H1 (cell line): Measurements from ENCODE around the gene ARMH1. TPM values are rescaled to one million over a fixed set of nuclear protein-coding genes. Genes with fewer than 3 reads are reported as not detected.

Experiments used
- CTCF ChIA-PET: fragments of 300-600 bp; sonication (Branson Sonifier 250); formaldehyde crosslinking; loops from one replicate; lab custom pipeline; 2021; ENCODE audit not compliant: partially characterized antibody; lab: Charles Lee
- POLR2A ChIA-PET: fragments of 300-600 bp; sonication (Branson Sonifier 250); formaldehyde crosslinking; loops from one replicate; lab custom pipeline; 2021; ENCODE audit warnings: inconsistent platforms; ENCODE audit not compliant: partially characterized antibody; lab: Charles Lee
- DNase-seq, 2 experiments: peaks; one replicate each; pipeline versions ENCODE4 v3.0.0 to v3.0.0-alpha.2; 2010 to 2022; ENCODE audit warnings: low spot score in 2 of 2, low read depth in 1 of 2, mixed read lengths in 1 of 2
- FAIRE-seq: peaks from 2 replicates; lab custom pipeline; 2011; peaks lifted over from hg19 to GRCh38; lab: Jason Lieb, UNC
- H2AFZ ChIP-seq: 2 replicates; pipeline ENCODE4 v1.8.1; 2012; ENCODE audit warnings: low read length, inconsistent platforms
- H2AK5ac ChIP-seq: 2 replicates; pipeline ENCODE4 v1.6.1; 2013; ENCODE audit warnings: low read depth, low read length
- H2BK120ac ChIP-seq: replicated peaks from 2 replicates; pipeline ENCODE3; 2013; ENCODE audit warnings: low read depth, low read length, inconsistent platforms
- H2BK12ac ChIP-seq: 2 replicates; pipeline ENCODE4 v1.6.1; 2013; ENCODE audit warnings: low read depth, low read length
- H2BK15ac ChIP-seq: 2 replicates; pipeline ENCODE4 v1.6.1; 2013; ENCODE audit warnings: low read length
- H2BK20ac ChIP-seq: 2 replicates; pipeline ENCODE4 v1.6.1; 2013; ENCODE audit warnings: low read length
- H2BK5ac ChIP-seq: 2 replicates; pipeline ENCODE4 v1.6.1; 2013; ENCODE audit warnings: low read depth, low read length
- H3K14ac ChIP-seq: 2 replicates; pipeline ENCODE4 v1.6.1; 2013; ENCODE audit warnings: inconsistent platforms; ENCODE audit not compliant: insufficient read length
- H3K18ac ChIP-seq: 2 replicates; pipeline ENCODE4 v1.6.1; 2013; ENCODE audit warnings: low read length; ENCODE audit errors: extremely low read depth
- H3K23ac ChIP-seq: 2 replicates; pipeline ENCODE4 v1.6.1; 2013; ENCODE audit warnings: inconsistent platforms; ENCODE audit not compliant: insufficient read length
- H3K23me2 ChIP-seq: 2 replicates; pipeline ENCODE4 v1.6.1; 2013; ENCODE audit warnings: low read depth, low read length
- H3K27ac ChIP-seq: 2 replicates; pipeline ENCODE4 v1.6.1; 2011; ENCODE audit warnings: low read depth, low read length, inconsistent platforms
- H3K27me3 ChIP-seq, 4 experiments: replicated peaks in 1 of 4; 1 replicate in 1 of 4; 2 replicates in 3 of 4; pipeline versions ENCODE4 v1.6.1 to v1.8.1; 2011 to 2013; ENCODE audit warnings: low read length in 3 of 4, mild to moderate bottlenecking in 3 of 4, inconsistent platforms in 2 of 4, mixed read lengths in 2 of 4, moderate library complexity in 1 of 4; ENCODE audit not compliant: control insufficient read depth in 3 of 4, insufficient read depth in 3 of 4; ENCODE audit errors: extremely low read depth in 1 of 4
- H3K36me3 ChIP-seq, 4 experiments: 2 replicates each; pipeline versions ENCODE4 v1.6.1 to v1.8.1; 2011 to 2013; ENCODE audit warnings: mild to moderate bottlenecking in 4 of 4, low read length in 3 of 4, moderate library complexity in 2 of 4, control low read depth in 1 of 4, inconsistent platforms in 1 of 4; ENCODE audit not compliant: insufficient read depth in 4 of 4, control insufficient read depth in 2 of 4
- H3K4ac ChIP-seq: replicated peaks from 2 replicates; pipeline ENCODE3; 2013; ENCODE audit warnings: low read length, low read depth, mixed read lengths, inconsistent platforms; ENCODE audit not compliant: insufficient read length
- H3K4me1 ChIP-seq, 4 experiments: replicated peaks in 1 of 4; 1 replicate in 1 of 4; 2 replicates in 3 of 4; pipeline versions ENCODE4 v1.6.1 to v1.8.1; 2011 to 2013; ENCODE audit warnings: low read length in 3 of 4, inconsistent platforms in 2 of 4, mixed read lengths in 1 of 4; ENCODE audit not compliant: insufficient read depth in 4 of 4, control insufficient read depth in 3 of 4
- H3K4me2 ChIP-seq, 2 experiments: 2 replicates each; pipeline versions ENCODE4 v1.6.1 to v1.8.1; 2011 to 2013; ENCODE audit warnings: low read depth in 2 of 2, low read length in 2 of 2, control low read depth in 1 of 2, inconsistent platforms in 1 of 2, mild to moderate bottlenecking in 1 of 2; ENCODE audit not compliant: insufficient read depth in 1 of 2
- H3K4me3 ChIP-seq, 4 experiments: fragments of 200-600, 300-600 bp in 1 of 4; sonication (generic), shearing (Covaris generic), sonication (Bioruptor Twin) in 1 of 4; 2 replicates each; pipeline versions ENCODE4 v1.5.1 to v1.8.1; 2011 to 2016; ENCODE audit warnings: low read length in 4 of 4, low read depth in 3 of 4, control low read depth in 2 of 4, inconsistent platforms in 2 of 4, mild to moderate bottlenecking in 2 of 4, mixed read lengths in 1 of 4, moderate library complexity in 1 of 4; ENCODE audit not compliant: insufficient read depth in 2 of 4; ENCODE audit errors: extremely low read depth in 1 of 4
- H3K56ac ChIP-seq: replicated peaks from 2 replicates; pipeline ENCODE3; 2013; ENCODE audit warnings: low read depth, mild to moderate bottlenecking, mixed read lengths, low read length, inconsistent platforms; ENCODE audit not compliant: insufficient read length
- H3K79me1 ChIP-seq: 2 replicates; pipeline ENCODE4 v1.6.1; 2013; ENCODE audit warnings: low read depth, low read length, control low read depth
- H3K79me2 ChIP-seq, 2 experiments: 2 replicates each; pipeline versions ENCODE4 v1.6.1 to v1.8.1; 2012 to 2013; ENCODE audit warnings: low read length in 2 of 2, mild to moderate bottlenecking in 2 of 2, inconsistent platforms in 1 of 2; ENCODE audit not compliant: insufficient read depth in 2 of 2, control insufficient read depth in 1 of 2
- H3K9ac ChIP-seq, 4 experiments: replicated peaks in 1 of 4; 1 replicate in 1 of 4; 2 replicates in 3 of 4; pipeline versions ENCODE4 v1.6.1 to v1.8.1; 2011 to 2013; ENCODE audit warnings: low read depth in 3 of 4, low read length in 3 of 4, control low read depth in 2 of 4, mild to moderate bottlenecking in 2 of 4, moderate library complexity in 2 of 4, inconsistent platforms in 1 of 4; ENCODE audit errors: extremely low read depth in 1 of 4
- H3K9me3 ChIP-seq, 2 experiments: 2 replicates each; pipeline versions ENCODE4 v1.6.1 to v1.8.1; 2012 to 2013; ENCODE audit warnings: mild to moderate bottlenecking in 2 of 2, moderate library complexity in 2 of 2, control low read depth in 1 of 2, inconsistent platforms in 1 of 2, low read depth in 1 of 2, low read length in 1 of 2, mixed read lengths in 1 of 2; ENCODE audit not compliant: insufficient read depth in 2 of 2
- H4K20me1 ChIP-seq, 2 experiments: replicated peaks in 1 of 2; 2 replicates each; pipeline versions ENCODE3 to v1.8.1; 2011 to 2013; ENCODE audit warnings: inconsistent platforms in 2 of 2, low read length in 2 of 2, mild to moderate bottlenecking in 1 of 2; ENCODE audit not compliant: insufficient read depth in 2 of 2, control insufficient read depth in 1 of 2
- H4K5ac ChIP-seq: 2 replicates; pipeline ENCODE4 v1.6.1; 2013; ENCODE audit warnings: low read length, low read depth, mixed read lengths, inconsistent platforms; ENCODE audit not compliant: insufficient read length
- H4K8ac ChIP-seq: 2 replicates; pipeline ENCODE4 v1.8.0; 2013; ENCODE audit warnings: mild to moderate bottlenecking, moderate library complexity, low read length, inconsistent platforms; ENCODE audit not compliant: insufficient read depth; ENCODE audit errors: extremely low read depth
- H4K91ac ChIP-seq: replicated peaks from 2 replicates; pipeline ENCODE3; 2013; ENCODE audit warnings: low read length, mixed read lengths, inconsistent platforms; ENCODE audit not compliant: insufficient read length
- ASH2L ChIP-seq: fragments of 200-600, 300-600 bp; sonication (generic); IDR thresholded peaks from one replicate; pipeline ENCODE4 v1.7.1; 2017; ENCODE audit warnings: low read length
- CBX5 ChIP-seq: fragments of 300-800, 300-1000 bp; sonication (generic); IDR thresholded peaks from 2 replicates; pipeline ENCODE4 v1.7.1; 2016; ENCODE audit warnings: antibody characterized with exemption, low read length, low read depth
- CHD1 ChIP-seq: IDR thresholded peaks from 2 replicates; pipeline ENCODE4 v1.6.1; 2012; ENCODE audit warnings: low read depth, low read length, improper control_type of control experiment
- CREB1 ChIP-seq: IDR thresholded peaks from 2 replicates; pipeline ENCODE4 v1.6.1; 2012; ENCODE audit warnings: inconsistent platforms
- GABPA ChIP-seq: IDR thresholded peaks from 2 replicates; pipeline ENCODE4 v1.6.1; 2011; ENCODE audit warnings: mild to moderate bottlenecking, low read length, moderate library complexity, borderline replicate concordance; ENCODE audit not compliant: insufficient read depth
- HDAC6 ChIP-seq: IDR thresholded peaks from one replicate; pipeline ENCODE4 v1.7.1; 2012; ENCODE audit warnings: low read depth, mild to moderate bottlenecking, inconsistent platforms, low read length, moderate library complexity
- KDM1A ChIP-seq: fragments of 200-600, 300-600 bp; sonication (generic); IDR thresholded peaks from 2 replicates; pipeline ENCODE4 v1.7.1; 2016; ENCODE audit warnings: mild to moderate bottlenecking, low read length, borderline replicate concordance
- SAP30 ChIP-seq: fragments of 300-600 bp; sonication (generic); IDR thresholded peaks from 2 replicates; pipeline ENCODE4 v1.7.1; 2012; ENCODE audit warnings: low read length, moderate library complexity, mild to moderate bottlenecking, inconsistent platforms; ENCODE audit not compliant: insufficient read depth, insufficient replicate concordance
- SRF ChIP-seq: IDR thresholded peaks from 2 replicates; pipeline ENCODE4 v1.6.1; 2011; ENCODE audit warnings: mild to moderate bottlenecking, low read depth, low read length, moderate library complexity
- TBP ChIP-seq: IDR thresholded peaks from 2 replicates; pipeline ENCODE4 v1.6.1; 2011; ENCODE audit warnings: low read depth, low read length, improper control_type of control experiment
- WGBS, 2 experiments: shearing (Covaris generic) in 1 of 2; methylation state at CpG; one replicate each; pipeline versions ENCODE4 v1.1.6 to v1.1.7; 2013 to 2015; ENCODE audit warnings: low lambda C conversion rate in 2 of 2, mixed read lengths in 2 of 2, inconsistent platforms in 1 of 2, low coverage in 1 of 2, missing lambda C conversion rate in 1 of 2; ENCODE audit not compliant: insufficient replicate concordance in 2 of 2, insufficient coverage in 1 of 2, insufficient read length in 1 of 2; ENCODE audit errors: extremely low coverage in 1 of 2, missing lambda C conversion rate in 1 of 2; 5-methylcytosine and 5-hydroxymethylcytosine counted together
- polyA plus RNA-seq, 7 experiments: library from polyadenylated mRNA; depleted of rRNA in 3 of 7; stranded (reverse) in 5 of 7; unstranded in 2 of 7; fragments of >200 nt in 5 of 7; fragments of 200-250 nt in 2 of 7; gene quantifications; 1 replicate in 5 of 7; 2 replicates in 1 of 7; 4 replicates in 1 of 7; pipeline versions ENCODE4 v1.2.1 to v1.2.3, GENCODE V29; 2011 to 2013; ENCODE audit warnings: missing spikeins in 2 of 7, mixed read lengths in 2 of 7
- total RNA-seq: library from RNA; stranded (reverse); fragmentation: NEBNext Ultra II Directional; extraction: Animal tissue kit (Norgen Biotek cat#: 25700); gene quantifications from 2 replicates; pipeline ENCODE4 v1.2.1, GENCODE V29; 2021
- TF ChIP-seq, protein P1 (sequence below), 3 experiments: IDR thresholded peaks; 1 replicate in 2 of 3; 2 replicates in 1 of 3; pipeline versions ENCODE4 v1.5.1 to v1.6.1; 2011; ENCODE audit warnings: low read length in 3 of 3, mild to moderate bottlenecking in 3 of 3, inconsistent platforms in 2 of 3, low read depth in 1 of 3, moderate library complexity in 1 of 3; ENCODE audit not compliant: insufficient read depth in 1 of 3; ENCODE audit errors: control extremely low read depth in 1 of 3

The ARMH1 gene
- total and polyA plus RNA-seq, 2 of the 8 experiments (the other 6 are each of a cell fraction or from before 2014, with no cell fraction given): 0.82 to 0.85 TPM

DNA sequence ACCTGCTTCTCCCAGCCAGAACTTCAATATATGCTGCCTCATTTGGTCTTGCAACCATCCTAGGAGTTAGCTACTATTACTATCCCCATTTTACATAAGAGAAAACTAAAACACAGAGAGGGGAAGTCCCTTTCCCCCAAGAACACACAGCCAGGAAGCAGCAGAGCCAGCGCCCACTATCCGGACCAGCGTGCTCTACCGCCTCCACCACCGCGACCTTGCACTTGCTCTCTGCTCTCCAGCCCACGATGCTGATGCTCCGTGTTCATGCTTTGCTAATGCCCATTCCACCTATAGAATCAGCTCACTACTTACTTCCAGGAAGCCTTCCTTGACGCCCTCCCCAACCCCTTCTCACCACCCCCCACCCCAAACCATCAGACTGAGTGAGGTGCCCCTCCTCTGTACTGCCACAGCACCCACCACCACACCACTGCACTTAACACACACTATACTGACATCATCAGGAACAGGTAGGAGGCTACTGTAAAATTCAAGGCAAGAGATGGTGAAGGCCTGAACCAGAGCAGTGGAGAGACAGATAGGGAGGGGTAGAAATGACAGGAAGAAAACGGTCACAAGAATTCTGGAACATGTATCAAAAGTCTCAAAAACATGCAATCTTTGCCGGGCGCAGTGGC lies 9.7 kb upstream of the ARMH1 start:
- POLR2A ChIA-PET: interaction anchor here (0.9 to 2.9 kb wide), 4 partner anchors 9 to 110 kb away, joined by 3 to 10 read pairs (median 4); partner anchors contain the start of genes ARMH1, RPS8 and TMEM53
- H4K91ac ChIP-seq: no peak overlapping the region
- TF ChIP-seq TBP (no peak), KDM1A (no peak), HDAC6 (no peak), SAP30 (no peak), GABPA (no peak), SRF (no peak), CREB1 (no peak), CHD1 (no peak), CBX5 (no peak), ASH2L (no peak)
- TF ChIP-seq, protein P1, sequence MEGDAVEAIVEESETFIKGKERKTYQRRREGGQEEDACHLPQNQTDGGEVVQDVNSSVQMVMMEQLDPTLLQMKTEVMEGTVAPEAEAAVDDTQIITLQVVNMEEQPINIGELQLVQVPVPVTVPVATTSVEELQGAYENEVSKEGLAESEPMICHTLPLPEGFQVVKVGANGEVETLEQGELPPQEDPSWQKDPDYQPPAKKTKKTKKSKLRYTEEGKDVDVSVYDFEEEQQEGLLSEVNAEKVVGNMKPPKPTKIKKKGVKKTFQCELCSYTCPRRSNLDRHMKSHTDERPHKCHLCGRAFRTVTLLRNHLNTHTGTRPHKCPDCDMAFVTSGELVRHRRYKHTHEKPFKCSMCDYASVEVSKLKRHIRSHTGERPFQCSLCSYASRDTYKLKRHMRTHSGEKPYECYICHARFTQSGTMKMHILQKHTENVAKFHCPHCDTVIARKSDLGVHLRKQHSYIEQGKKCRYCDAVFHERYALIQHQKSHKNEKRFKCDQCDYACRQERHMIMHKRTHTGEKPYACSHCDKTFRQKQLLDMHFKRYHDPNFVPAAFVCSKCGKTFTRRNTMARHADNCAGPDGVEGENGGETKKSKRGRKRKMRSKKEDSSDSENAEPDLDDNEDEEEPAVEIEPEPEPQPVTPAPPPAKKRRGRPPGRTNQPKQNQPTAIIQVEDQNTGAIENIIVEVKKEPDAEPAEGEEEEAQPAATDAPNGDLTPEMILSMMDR (IDR thresholded peaks at IDR 0.05; ENCODE audit: control extremely low read depth in 1 of 3, insufficient read depth in 1 of 3, low read depth in 1 of 3, low read length in 3 of 3): no peak

More for the DNA sequence above, 9.7 kb upstream of the ARMH1 start:
- Histone ChIP-seq H4K8ac (no peak overlapping the region; the same call in 1 of the 2 replicates), H3K4ac (no peak overlapping the region), H3K4me1 (no peaks in the 10 kb centered on the region; a peak in 2 of 7 replicates), H4K5ac (no peak overlapping the region), H2BK20ac (no peak overlapping the region), H3K23me2 (no peaks in the 10 kb centered on the region), H3K4me2 (no peak overlapping the region), H3K36me3 (no peaks in the 10 kb centered on the region), H3K14ac (no peak overlapping the region), H2BK12ac (no peak overlapping the region), H2BK15ac (no peak overlapping the region), H2AK5ac (no peak overlapping the region), H2AFZ (no peak overlapping the region), H3K9me3 (no peaks in the 10 kb centered on the region), H3K79me1 (no peaks in the 10 kb centered on the region), H3K4me3 (no peak overlapping the region), H3K79me2 (no peaks in the 10 kb centered on the region), H4K20me1 (no peaks in the 10 kb centered on the region), H3K27me3 (no peaks in the 10 kb centered on the region), H3K27ac (no peak overlapping the region), H3K9ac (no peak overlapping the region), H3K18ac (no peak overlapping the region), H3K56ac (no peak overlapping the region), H2BK5ac (no peak overlapping the region), H3K23ac (no peak overlapping the region), H2BK120ac (no peak overlapping the region)
- WGBS, 2 experiments: 88% methylated on average over 8 of the region's 12 CpGs; no CpG with 5 or more reads in 1 of the 2 experiments
- no peak for DNase-seq
- CTCF ChIA-PET: interaction anchor here (0.9 to 7.6 kb wide), 8 partner anchors 10 to 370 kb away, joined by 3 to 45 read pairs (median 3); no protein-coding TSS in a partner anchor
- FAIRE-seq: no peak
